HG02938 (cell line): ENCODE data around the gene S1PR3.

ENCODE experiments used
- ATAC-seq: cut with Tn5 transposase; IDR thresholded peaks from one replicate; pipeline ENCODE4 v1.9.1; 2021; ENCODE audit warnings: mild to moderate bottlenecking, moderate library complexity; ENCODE audit not compliant: unreplicated experiment

Gene S1PR3

GRCh38 chr9:89006996-89007967 lies 16.0 kb downstream of the S1PR3 start:
- ATAC-seq: no peak

GRCh38 chr9:89008055-89008743 lies 16.9 kb downstream of the S1PR3 start:
- ATAC-seq: no peak

- ATAC-seq: no peak
Measured at GRCh38 chr9:89008744-89009545, 17.7 kb downstream of the S1PR3 start.

GRCh38 chr9:89009546-89009840 lies 18.2 kb downstream of the S1PR3 start:
- no peak for ATAC-seq

- no peak for ATAC-seq
Measured at GRCh38 chr9:89010056-89010455, 18.8 kb downstream of the S1PR3 start.

- no peak for ATAC-seq
Measured at GRCh38 chr9:89010526-89011111, 19.4 kb downstream of the S1PR3 start.

GRCh38 chr9:89011683-89012082 lies 20.4 kb downstream of the S1PR3 start:
- no peak for ATAC-seq

- ATAC-seq: no peak
Measured at GRCh38 chr9:89012294-89013042, 21.2 kb downstream of the S1PR3 start.

GRCh38 chr9:89013660-89014059 lies 22.4 kb downstream of the S1PR3 start:
- ATAC-seq: no peak

GRCh38 chr9:89014153-89014552 lies 22.9 kb downstream of the S1PR3 start:
- no peak for ATAC-seq

- ATAC-seq: no peak
Measured at GRCh38 chr9:89015336-89015735, 24.1 kb downstream of the S1PR3 start.

- no peak for ATAC-seq
Measured at GRCh38 chr9:89020754-89021153, 29.5 kb downstream of the S1PR3 start.

- no peak for ATAC-seq
Measured at GRCh38 chr9:89021154-89021803, 30.0 kb downstream of the S1PR3 start.

GRCh38 chr9:89022001-89022759 lies 30.9 kb downstream of the S1PR3 start:
- no peak for ATAC-seq

GRCh38 chr9:89022902-89023301 lies 31.6 kb downstream of the S1PR3 start:
- no peak for ATAC-seq

- no peak for ATAC-seq
Measured at GRCh38 chr9:89023740-89024139, 32.5 kb downstream of the S1PR3 start.

- ATAC-seq: no peak
Measured at GRCh38 chr9:89024727-89025126, 33.5 kb downstream of the S1PR3 start.

GRCh38 chr9:89025553-89025952 lies 34.3 kb downstream of the S1PR3 start:
- no peak for ATAC-seq

- no peak for ATAC-seq
Measured at GRCh38 chr9:89026876-89027275, 35.6 kb downstream of the S1PR3 start.
